Transverse colon (tissue), 4 donors: ENCODE data around the gene SDF2L1. TPM values are rescaled to one million over a fixed set of nuclear protein-coding genes. Genes with fewer than 3 reads are reported as not detected.
"Not testable (repeated sequence)": the region's sequence is repeated elsewhere in the genome, so short reads cannot be mapped to it uniquely, and the experiment has no call there.

Experiments used
- DNase-seq: peaks from one replicate; pipeline ENCODE4 v3.0.0-alpha.2; 2019
- H3K27ac ChIP-seq, 4 donors: fragments of 200-600 bp; sonication (generic); 2 replicates each; pipeline ENCODE4 v1.5.1; 2016 to 2018; ENCODE audit warnings: inconsistent platforms in 4 of 4
- H3K27me3 ChIP-seq: fragments of 200-600 bp; sonication (generic); 2 replicates; pipeline ENCODE4 v1.5.1; 2017; ENCODE audit warnings: inconsistent platforms
- H3K36me3 ChIP-seq, 4 donors: fragments of 200-600 bp; sonication (generic); 2 replicates each; pipeline ENCODE4 v1.5.1; 2017 to 2019; ENCODE audit warnings: inconsistent platforms in 4 of 4
- H3K4me1 ChIP-seq, 4 donors: fragments of 200-600 bp; sonication (generic); 2 replicates each; pipeline ENCODE4 v1.5.1; 2017 to 2020; ENCODE audit warnings: inconsistent platforms in 4 of 4
- H3K4me3 ChIP-seq, 4 donors: fragments of 200-600 bp; sonication (generic); 1 replicate in 1 of 4; 2 replicates in 3 of 4; pipeline versions ENCODE4 v1.5.1 to v1.6.1; 2017 to 2019; ENCODE audit warnings: inconsistent platforms in 4 of 4
- H3K9me3 ChIP-seq, 2 donors: fragments of 200-600 bp; sonication (generic); 2 replicates each; pipeline ENCODE4 v1.5.1; 2017 to 2019; ENCODE audit warnings: inconsistent platforms in 2 of 2
- CTCF ChIP-seq, 5 experiments: fragments of 200-600 bp in 3 of 5; fragments of 450-650 bp in 2 of 5; sonication (generic) in 3 of 5; IDR thresholded peaks; 1 replicate in 2 of 5; 2 replicates in 3 of 5; pipeline ENCODE4 v1.5.1; 2016 to 2017; ENCODE audit warnings: antibody characterized with exemption in 5 of 5, inconsistent platforms in 3 of 5, mild to moderate bottlenecking in 2 of 5, moderate library complexity in 1 of 5
- EP300 ChIP-seq: sonication (generic); formaldehyde crosslinking; IDR thresholded peaks from one replicate; pipeline ENCODE4 v1.6.1; 2017; ENCODE audit warnings: antibody characterized with exemption, low read depth
- POLR2A ChIP-seq: fragments of 450-650 bp; IDR thresholded peaks from one replicate; pipeline ENCODE4 v1.6.1; 2016; ENCODE audit warnings: antibody characterized with exemption, mild to moderate bottlenecking, moderate library complexity
- POLR2AphosphoS5 ChIP-seq, 3 donors: sonication (generic); formaldehyde crosslinking; IDR thresholded peaks; one replicate each; pipeline ENCODE4 v1.6.1; 2016; ENCODE audit warnings: antibody characterized with exemption in 3 of 3
- whole genome bisulfite sequencing, 2 donors: methylation state at CpG; one replicate each; pipeline ENCODE4 v1.1.5; 2018; ENCODE audit warnings: low coverage in 1 of 2; 5-methylcytosine and 5-hydroxymethylcytosine counted together
- in situ Hi-C, 4 donors: fragments of 200-750 bp; cut with MboI; loops; one replicate each; pipeline versions ENCODE4 v1.15.0 to v1.15.1; 2017; ENCODE audit warnings: low sequenced_read_pairs in 3 of 4, low pct_ligation_motif_present in 1 of 4, low pct_unique_long_range_greater_than_20kb in 1 of 4
- intact Hi-C: fragments of 100-400 bp; cut with DNase I; formaldehyde crosslinking; loops from one replicate; pipeline ENCODE4 v1.15.1; 2023; ENCODE audit warnings: low total_unique reads
- total RNA-seq, 4 donors: library from RNA; depleted of rRNA; stranded (reverse); fragments of >200 nt; gene quantifications; one replicate each; pipeline ENCODE4 v1.1.0, GENCODE V29; 2016

The SDF2L1 gene
- total RNA-seq, 4 donors from 2014 or later = 34.0 to 55.7 (median 39.5) TPM; not detected in 1

GRCh38 chr22:21594865-21595452, 47.1 kb upstream of the SDF2L1 start:
- peaks cover 0 to 32% (median 13%) of the 10 kb centered on the region in 4 donors for H3K36me3 ChIP-seq
- no peaks in the 10 kb centered on the region for H3K27me3 ChIP-seq
- in situ Hi-C loops (loop anchor here in 2 of 4 donors (25.0 kb wide), 2 partner anchors 117 to 508 kb away; no protein-coding TSS in a partner anchor), intact Hi-C loops (no loop called here)
- H3K4me3 ChIP-seq = no peak overlapping the region
- TF ChIP-seq CTCF (IDR thresholded peaks at IDR 0.05) (no peak), POLR2A (no peak), EP300 (no peak), POLR2AphosphoS5 (IDR thresholded peaks at IDR 0.05) (no peak)
- DNase-seq = no peak
- H3K9me3 ChIP-seq = no peaks in the 10 kb centered on the region
- no peak overlapping the region for H3K27ac ChIP-seq
- peaks cover 0 to 23% (median 6%) of the 10 kb centered on the region in 4 donors for H3K4me1 ChIP-seq
- WGBS, 2 donors = 75 to 76% methylated on average over 3 to 5 of the region's 5 CpGs

- H3K27me3 ChIP-seq, H3K27ac ChIP-seq, H3K4me1 ChIP-seq, H3K4me3 ChIP-seq, H3K9me3 ChIP-seq, DNase-seq, intact Hi-C loops: not testable (repeated sequence)
- in situ Hi-C loops = loop anchor here in 2 of 4 donors (25.0 kb wide), 2 partner anchors 116 to 509 kb away; no protein-coding TSS in a partner anchor
- WGBS, 2 donors = 94 to 95% methylated on average over 9 to 13 of the region's 13 CpGs
- H3K36me3 ChIP-seq = peaks cover 0 to 32% (median 13%) of the 10 kb centered on the region in 4 donors
These were observed 45.6 kb upstream of the SDF2L1 start for GRCh38 chr22:21596356-21597135.

- in situ Hi-C loops = loop anchor here in 2 of 4 donors (25.0 kb wide), 2 partner anchors 114 to 511 kb away; no protein-coding TSS in a partner anchor
- no peak for DNase-seq
- no peaks in the 10 kb centered on the region for H3K27me3 ChIP-seq
- intact Hi-C loops = no loop called here
- TF ChIP-seq CTCF (IDR thresholded peaks at IDR 0.05) (no peak), EP300 (no peak)
- H3K27ac ChIP-seq = no peak overlapping the region
- WGBS, 2 donors = 88 to 94% methylated on average over 2 to 3 of the region's 3 CpGs
- H3K9me3 ChIP-seq = no peaks in the 10 kb centered on the region
- H3K36me3 ChIP-seq = peaks cover 0 to 24% (median 10%) of the 10 kb centered on the region in 4 donors
- H3K4me3 ChIP-seq = no peak overlapping the region
- H3K4me1 ChIP-seq = no peaks in the 10 kb centered on the region
These were observed 43.8 kb upstream of the SDF2L1 start for GRCh38 chr22:21598302-21598701.

GRCh38 chr22:21599053-21599893, 42.8 kb upstream of the SDF2L1 start:
- peaks cover 0 to 15% (median 6%) of the 10 kb centered on the region in 4 donors for H3K36me3 ChIP-seq
- no peak overlapping the region for H3K27ac ChIP-seq
- no peak for TF ChIP-seq EP300
- no peak for TF ChIP-seq CTCF (IDR thresholded peaks at IDR 0.05)
- no peak for TF ChIP-seq POLR2A
- no peak for TF ChIP-seq POLR2AphosphoS5 (IDR thresholded peaks at IDR 0.05)
- H3K27me3 ChIP-seq = no peaks in the 10 kb centered on the region
- intact Hi-C loops = no loop called here
- H3K9me3 ChIP-seq = no peaks in the 10 kb centered on the region
- no peak for DNase-seq
- in situ Hi-C loops = loop anchor here in 2 of 4 donors (25.0 kb wide), 2 partner anchors 113 to 512 kb away; no protein-coding TSS in a partner anchor
- 85 to 86% methylated on average over 6 of the region's 6 CpGs for WGBS, 2 donors
- no peak overlapping the region for H3K4me3 ChIP-seq
- H3K4me1 ChIP-seq = peaks cover 0 to 2% (median 0%) of the 10 kb centered on the region in 4 donors
